Thoracic aorta (tissue), 2 donors: ENCODE results near the gene MGLL. TPM values are rescaled to one million over a fixed set of nuclear protein-coding genes. Genes with fewer than 3 reads are reported as not detected.
A peak's percentile ranks its signal among the peaks of the same experiment; 100 is the strongest.

Source experiments
- ATAC-seq: fragments of 150-250 bp; one replicate; pipeline ENCODE4 v1.8.0; 2017; ENCODE audit warnings: low read depth; ENCODE audit not compliant: insufficient number of reproducible peaks, low FRiP score
- DNase-seq: peaks from one replicate; pipeline ENCODE4 v3.0.0-alpha.2; 2020; ENCODE audit warnings: low spot score
- H3K27ac ChIP-seq, 2 donors: fragments of 200-600 bp; sonication (generic); 1 replicate in 1 of 2; 2 replicates in 1 of 2; pipeline ENCODE4 v1.5.1; 2016; ENCODE audit warnings: mild to moderate bottlenecking in 2 of 2, moderate library complexity in 2 of 2
- H3K27me3 ChIP-seq: fragments of 200-600 bp; sonication (generic); replicated peaks from 2 replicates; pipeline ENCODE4 v1.6.0; 2016; ENCODE audit warnings: mild to moderate bottlenecking; ENCODE audit not compliant: insufficient read depth
- H3K36me3 ChIP-seq: fragments of 200-600 bp; sonication (generic); one replicate; pipeline ENCODE4 v1.5.1; 2016
- H3K4me1 ChIP-seq, 2 donors: fragments of 200-600 bp; sonication (generic); 1 replicate in 1 of 2; 2 replicates in 1 of 2; pipeline versions ENCODE4 v1.5.1 to v1.6.0; 2016; ENCODE audit warnings: low read depth in 2 of 2, mild to moderate bottlenecking in 1 of 2; ENCODE audit not compliant: control insufficient read depth in 1 of 2
- H3K4me3 ChIP-seq: fragments of 200-600 bp; sonication (generic); 2 replicates; pipeline ENCODE4 v1.5.1; 2016; ENCODE audit warnings: mild to moderate bottlenecking
- H3K9me3 ChIP-seq: fragments of 200-600 bp; sonication (generic); 2 replicates; pipeline ENCODE4 v1.5.1; 2016
- CTCF ChIP-seq: fragments of 200-600 bp; sonication (generic); IDR thresholded peaks from one replicate; pipeline ENCODE4 v1.5.1; 2019; ENCODE audit warnings: antibody characterized with exemption
- total RNA-seq, 2 donors: library from RNA; depleted of rRNA; stranded (reverse); fragments of >200 nt; gene quantifications; one replicate each; pipeline versions ENCODE4 v1.1.0 to v1.2.3, GENCODE V29; 2016

Gene MGLL
- total RNA-seq, 2 donors from 2014 or later: 57.6 to 71.8 TPM

- peak overlapping the region; percentile 85 to 88 for H3K27ac ChIP-seq
- peak overlapping the region; percentile 28 for H3K4me3 ChIP-seq
- no peaks in the 10 kb centered on the region for H3K36me3 ChIP-seq
- H3K4me1 ChIP-seq: peaks cover 26 to 57% of the 10 kb centered on the region in 2 donors
- ATAC-seq (peak; percentile 78), DNase-seq (peak; percentile 87)
- H3K9me3 ChIP-seq: no peaks in the 10 kb centered on the region
- H3K27me3 ChIP-seq: no peaks in the 10 kb centered on the region
- TF ChIP-seq CTCF: no peak
Observed at GRCh38 chr3:127747751-127748521, 74.4 kb downstream of the MGLL start.

GRCh38 chr3:127747066-127747465 lies 75.2 kb downstream of the MGLL start:
- H3K4me1 ChIP-seq: peaks cover 26 to 61% of the 10 kb centered on the region in 2 donors
- H3K9me3 ChIP-seq: no peaks in the 10 kb centered on the region
- peak overlapping the region; percentile 74 to 88 for H3K27ac ChIP-seq
- H3K36me3 ChIP-seq: no peaks in the 10 kb centered on the region
- no peaks in the 10 kb centered on the region for H3K27me3 ChIP-seq
- no peak overlapping the region for H3K4me3 ChIP-seq
- DNase-seq (no peak), ATAC-seq (no peak)
- TF ChIP-seq CTCF: no peak

- no peak overlapping the region for H3K4me3 ChIP-seq
- DNase-seq: no peak
- ATAC-seq: no peak
- no peak for TF ChIP-seq CTCF
- H3K36me3 ChIP-seq: no peaks in the 10 kb centered on the region
- peaks cover 26 to 61% of the 10 kb centered on the region in 2 donors for H3K4me1 ChIP-seq
- H3K27me3 ChIP-seq: no peaks in the 10 kb centered on the region
- H3K27ac ChIP-seq: peak overlapping the region; percentile 74 to 88
- no peaks in the 10 kb centered on the region for H3K9me3 ChIP-seq
Observed at GRCh38 chr3:127746400-127747057, 75.8 kb downstream of the MGLL start.

GRCh38 chr3:127745656-127746399 lies 76.5 kb downstream of the MGLL start:
- H3K9me3 ChIP-seq: no peaks in the 10 kb centered on the region
- ATAC-seq (no peak), DNase-seq (no peak)
- peak overlapping the region; percentile 74 to 88 for H3K27ac ChIP-seq
- no peak overlapping the region for H3K4me3 ChIP-seq
- no peaks in the 10 kb centered on the region for H3K27me3 ChIP-seq
- H3K36me3 ChIP-seq: no peaks in the 10 kb centered on the region
- TF ChIP-seq CTCF: no peak
- peaks cover 26 to 61% of the 10 kb centered on the region in 2 donors for H3K4me1 ChIP-seq

- H3K4me3 ChIP-seq: no peak overlapping the region
- ATAC-seq: no peak
- H3K27ac ChIP-seq: no peak overlapping the region
- peaks cover 26 to 62% of the 10 kb centered on the region in 2 donors for H3K4me1 ChIP-seq
- no peaks in the 10 kb centered on the region for H3K9me3 ChIP-seq
- DNase-seq: no peak
- no peaks in the 10 kb centered on the region for H3K36me3 ChIP-seq
- H3K27me3 ChIP-seq: no peaks in the 10 kb centered on the region
- TF ChIP-seq CTCF: no peak
Observed at GRCh38 chr3:127744875-127745274, 77.4 kb downstream of the MGLL start.
